Ectodermal cell (in vitro differentiated cells): ENCODE results near the gene MARCHF3.
A peak's percentile ranks its signal among the peaks of the same experiment; 100 is the strongest.
"Not testable (repeated sequence)": the region's sequence is repeated elsewhere in the genome, so short reads cannot be mapped to it uniquely, and the experiment has no call there.

ENCODE experiments used
- H3K27ac ChIP-seq: 2 replicates; pipeline ENCODE4 v1.7.0; 2013; ENCODE audit warnings: mild to moderate bottlenecking, low read depth, low read length; ENCODE audit not compliant: insufficient read depth, poor library complexity, severe bottlenecking
- H3K27me3 ChIP-seq: 2 replicates; pipeline ENCODE4 v1.7.0; 2013; ENCODE audit warnings: mild to moderate bottlenecking, low read length; ENCODE audit not compliant: insufficient read depth, control insufficient read depth, poor library complexity, severe bottlenecking
- H3K36me3 ChIP-seq: one replicate; pipeline ENCODE4 v1.7.0; 2013; ENCODE audit warnings: low read length; ENCODE audit not compliant: control insufficient read depth, insufficient read depth
- H3K4me1 ChIP-seq: one replicate; pipeline ENCODE4 v1.7.0; 2013; ENCODE audit warnings: low read length; ENCODE audit not compliant: control insufficient read depth, insufficient read depth
- H3K4me3 ChIP-seq: 2 replicates; pipeline ENCODE4 v1.7.0; 2013; ENCODE audit warnings: low read depth, low read length, control low read depth; ENCODE audit not compliant: insufficient read depth
- H3K9me3 ChIP-seq: 2 replicates; pipeline ENCODE4 v1.7.0; 2013; ENCODE audit warnings: mild to moderate bottlenecking, low read length, moderate library complexity; ENCODE audit not compliant: control insufficient read depth
- WGBS, 2 experiments: methylation state at CpG; one replicate each; pipeline ENCODE4 v1.1.7; 2013; ENCODE audit warnings: missing lambda C conversion rate in 2 of 2; 5-methylcytosine and 5-hydroxymethylcytosine counted together

The MARCHF3 gene

DNA sequence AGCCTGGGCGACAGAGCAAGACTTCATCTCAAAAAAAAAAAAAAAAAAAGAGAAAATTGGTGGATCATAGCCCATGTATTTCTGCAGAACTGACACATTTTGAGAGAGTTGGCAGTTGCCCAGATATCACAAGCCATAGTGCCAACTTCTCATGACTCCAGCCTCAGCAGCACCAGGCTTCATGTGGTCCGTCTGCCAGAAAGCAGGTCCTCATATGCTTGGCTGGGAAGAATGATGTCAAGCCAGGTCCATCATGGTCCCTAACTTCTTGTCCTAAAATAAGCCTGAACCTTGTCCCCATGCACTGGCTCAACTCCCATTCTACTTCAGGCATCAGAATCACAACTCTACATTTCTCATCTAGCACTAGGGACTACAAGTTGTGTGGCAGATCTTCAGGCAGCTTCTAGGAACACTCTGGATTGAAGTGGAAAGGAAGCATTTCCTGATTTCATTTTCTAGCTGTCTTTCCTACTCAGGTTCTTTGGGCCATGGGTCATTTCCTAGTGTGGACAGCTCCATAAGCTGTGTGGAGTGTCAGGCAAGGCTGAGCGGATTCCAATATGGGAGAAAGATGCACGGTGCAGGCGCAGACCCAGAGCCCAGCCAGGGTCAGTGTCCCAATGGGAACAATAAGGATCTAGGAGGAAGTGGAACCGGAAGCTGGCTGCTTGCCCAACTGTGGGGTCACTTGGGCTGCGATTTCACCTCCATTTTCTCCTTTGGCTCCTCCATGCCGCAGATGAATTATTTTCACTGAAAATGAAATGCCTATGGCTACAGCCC lies 163.3 kb downstream of the MARCHF3 start:
- Histone ChIP-seq H3K9me3 (no peaks in the 10 kb centered on the region), H3K27ac (no peak overlapping the region), H3K4me1 (no peaks in the 10 kb centered on the region), H3K36me3 (no peaks in the 10 kb centered on the region), H3K27me3 (no peaks in the 10 kb centered on the region), H3K4me3 (no peak overlapping the region)
- WGBS, 2 experiments = 95% methylated on average over 7 of the region's 8 CpGs

DNA sequence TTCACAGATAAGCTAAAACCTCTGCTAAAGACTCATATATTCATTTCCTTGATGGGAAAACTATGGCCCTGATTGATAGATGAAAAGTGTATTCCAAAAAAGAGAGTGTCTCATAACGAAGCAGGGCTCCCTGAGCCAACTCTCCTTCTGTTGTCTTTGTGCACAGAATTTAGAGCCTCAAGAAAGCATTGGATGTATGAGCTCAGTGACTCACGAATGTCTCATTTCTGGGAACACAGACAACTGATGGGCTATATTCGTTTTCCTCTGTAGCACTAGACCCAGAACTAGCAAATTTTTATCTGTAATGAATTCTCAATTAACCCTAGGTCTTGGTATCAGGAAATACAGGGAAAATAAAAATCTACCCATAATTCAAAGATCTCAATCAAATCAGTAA lies 165.1 kb downstream of the MARCHF3 start:
- WGBS, 2 experiments = 93% methylated on average over 3 of the region's 3 CpGs

DNA sequence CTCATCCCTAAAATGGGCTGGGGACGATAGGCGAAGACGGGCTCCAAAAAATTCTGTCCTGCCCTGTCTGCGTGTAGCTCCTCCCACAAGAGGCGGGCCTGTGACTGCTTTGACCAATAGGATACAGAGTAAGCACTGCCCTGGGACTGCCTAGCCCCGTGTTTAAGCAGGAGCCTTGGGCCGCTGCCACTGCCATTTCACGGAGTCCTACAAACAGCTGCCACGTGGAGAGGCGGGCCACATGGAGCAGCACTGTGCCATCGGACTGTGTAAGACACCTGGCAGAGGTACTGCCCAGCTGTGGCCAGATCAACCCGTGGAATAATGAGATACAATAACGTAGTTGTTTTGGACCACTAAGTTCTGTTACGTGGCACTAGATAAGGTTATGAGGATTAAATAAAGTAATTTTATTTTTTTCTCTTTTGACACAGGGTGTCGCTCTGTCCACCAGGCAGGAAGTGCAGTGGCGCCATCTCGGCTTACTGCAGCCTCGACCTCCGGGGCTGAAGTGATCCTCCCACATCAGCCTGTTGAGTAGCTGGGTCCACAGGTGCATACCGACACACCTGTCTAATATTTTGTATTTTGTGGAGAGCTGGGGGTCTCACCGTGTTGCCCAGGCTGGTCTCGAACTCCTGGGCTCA lies 166.2 kb downstream of the MARCHF3 start:
- Histone ChIP-seq H3K27ac (no peak overlapping the region), H3K9me3 (no peaks in the 10 kb centered on the region), H3K36me3 (no peaks in the 10 kb centered on the region), H3K4me1 (no peaks in the 10 kb centered on the region), H3K4me3 (no peak overlapping the region), H3K27me3 (no peaks in the 10 kb centered on the region)
- 94 to 97% methylated on average over 22 of the region's 22 CpGs for WGBS, 2 experiments

More for the DNA sequence above, 165.1 kb downstream of the MARCHF3 start:
- Histone ChIP-seq H3K27me3 (no peaks in the 10 kb centered on the region), H3K4me1 (no peaks in the 10 kb centered on the region), H3K9me3 (no peaks in the 10 kb centered on the region), H3K27ac (no peak overlapping the region), H3K36me3 (no peaks in the 10 kb centered on the region), H3K4me3 (no peak overlapping the region)

DNA sequence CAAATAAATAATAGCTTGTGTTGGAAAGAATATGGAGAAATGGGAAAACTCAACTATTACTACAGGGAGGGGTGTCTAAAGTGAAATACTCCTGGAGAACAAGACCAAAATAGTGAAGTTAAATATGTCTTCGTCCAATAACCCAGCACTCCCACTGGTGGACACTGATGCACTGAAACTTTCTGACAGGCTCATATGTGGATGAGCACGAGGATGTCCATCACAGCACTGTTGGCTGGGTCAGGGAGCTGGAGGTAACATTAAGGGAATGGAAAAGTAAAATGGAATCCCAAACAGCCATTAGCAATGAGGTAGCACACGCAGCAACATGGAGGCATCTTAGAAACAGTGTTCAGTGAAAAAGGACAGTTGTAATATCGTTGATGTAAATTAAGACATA lies 167.0 kb downstream of the MARCHF3 start:
- H3K27me3 ChIP-seq = no peaks in the 10 kb centered on the region
- H3K36me3 ChIP-seq = no peaks in the 10 kb centered on the region
- no peak overlapping the region for H3K27ac ChIP-seq
- H3K9me3 ChIP-seq = no peaks in the 10 kb centered on the region
- H3K4me1 ChIP-seq = no peaks in the 10 kb centered on the region
- 96 to 99% methylated on average over 3 of the region's 4 CpGs for WGBS, 2 experiments
- H3K4me3 ChIP-seq = no peak overlapping the region

DNA sequence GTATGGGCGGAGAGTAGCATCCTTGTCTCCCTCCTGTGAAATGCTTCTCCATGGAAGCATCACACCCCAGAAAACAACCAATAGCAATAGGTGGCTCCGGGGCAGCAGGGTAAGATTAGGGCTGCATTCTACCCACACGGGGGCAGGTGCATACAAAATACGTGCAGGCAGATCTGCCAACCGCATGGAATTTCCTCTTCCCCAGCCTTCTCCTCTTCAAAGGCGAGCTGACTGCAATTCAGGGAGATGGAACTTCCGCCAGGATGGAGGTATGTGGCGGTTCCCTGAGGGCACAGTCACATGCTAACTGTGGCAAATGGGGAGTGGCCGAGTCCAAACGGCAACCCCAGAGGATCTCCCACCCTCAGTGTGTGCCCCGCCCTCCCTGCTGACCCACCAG lies 171.9 kb downstream of the MARCHF3 start:
- H3K9me3 ChIP-seq = no peaks in the 10 kb centered on the region
- WGBS, 2 experiments = 79 to 83% methylated on average over 11 of the region's 11 CpGs

DNA sequence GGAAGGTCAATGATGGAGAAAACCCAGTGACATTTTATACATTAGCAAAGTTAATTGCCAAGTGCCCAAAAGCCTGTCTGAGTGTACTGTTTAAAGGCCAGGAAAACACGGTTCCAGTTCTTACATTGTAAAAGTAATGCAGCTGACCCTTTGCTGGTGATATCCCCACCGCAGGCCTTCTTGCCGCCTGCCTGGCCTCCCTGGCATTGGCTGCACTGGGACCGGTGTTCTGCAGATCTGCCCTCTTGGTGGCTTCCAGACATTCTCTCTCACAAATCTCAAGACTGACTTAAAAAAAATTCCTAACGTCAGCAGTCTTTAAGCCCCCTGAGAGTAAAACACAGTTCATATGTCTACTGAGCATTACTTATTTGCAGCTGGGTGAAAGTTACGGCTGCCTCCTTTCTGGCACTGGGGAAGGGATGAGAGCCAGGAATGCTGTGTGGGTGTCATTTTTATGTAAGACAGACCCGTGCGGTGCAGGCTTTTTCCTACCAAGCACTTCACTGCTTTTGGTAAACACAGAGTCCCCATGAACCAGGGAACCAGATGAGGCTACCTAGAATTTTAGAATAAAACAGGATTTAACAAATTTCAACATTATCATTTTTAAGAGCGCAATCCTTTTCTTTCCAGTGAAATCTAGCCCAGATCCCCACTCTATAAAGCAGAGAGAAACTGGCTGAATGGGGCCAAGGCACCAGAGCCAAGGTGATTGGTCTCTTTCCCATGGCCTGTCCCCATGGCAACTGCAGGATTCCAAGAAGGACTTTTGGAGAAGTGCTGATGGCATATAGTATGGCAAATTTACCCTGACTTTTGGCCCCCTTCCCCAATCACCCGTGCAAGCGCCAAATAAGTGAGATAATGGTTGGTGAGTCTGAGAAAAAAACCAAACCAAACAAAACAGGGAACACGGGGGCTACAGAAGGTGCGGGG lies 172.6 kb downstream of the MARCHF3 start:
- Histone ChIP-seq H3K4me1 (peaks cover 5% of the 10 kb centered on the region), H3K9me3 (no peaks in the 10 kb centered on the region), H3K27me3 (no peaks in the 10 kb centered on the region), H3K36me3 (no peaks in the 10 kb centered on the region), H3K4me3 (no peak overlapping the region), H3K27ac (peak overlapping the region; percentile 26)
- 88 to 90% methylated on average over 13 of the region's 13 CpGs for WGBS, 2 experiments

More for the DNA sequence above, 171.9 kb downstream of the MARCHF3 start:
- Histone ChIP-seq H3K36me3 (no peaks in the 10 kb centered on the region), H3K27me3 (no peaks in the 10 kb centered on the region), H3K4me1 (peaks cover 5% of the 10 kb centered on the region), H3K27ac (no peak overlapping the region), H3K4me3 (no peak overlapping the region)

DNA sequence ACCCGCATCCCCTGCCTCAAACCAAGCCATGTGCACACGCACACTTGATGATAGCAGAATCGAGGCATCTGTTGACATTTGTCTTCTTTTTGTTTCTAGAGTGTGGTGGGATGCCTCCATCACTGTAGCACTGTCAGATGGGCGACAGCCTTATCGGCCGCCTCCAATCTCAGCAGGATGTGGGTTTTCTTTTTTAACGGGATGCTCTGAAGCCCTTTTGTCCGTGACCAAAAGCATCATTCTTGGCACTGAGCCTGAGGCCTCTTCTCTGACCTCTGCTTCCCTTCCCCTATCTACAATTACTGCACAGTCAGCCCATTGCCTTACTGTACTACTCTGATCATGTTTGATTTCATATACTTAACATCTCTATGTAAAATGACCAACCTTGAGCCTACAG lies 175.1 kb downstream of the MARCHF3 start:
- 90 to 92% methylated on average over 8 of the region's 8 CpGs for WGBS, 2 experiments
- Histone ChIP-seq H3K4me1 (peaks cover 5% of the 10 kb centered on the region), H3K27ac (no peak overlapping the region), H3K9me3 (no peaks in the 10 kb centered on the region), H3K36me3 (no peaks in the 10 kb centered on the region), H3K4me3 (no peak overlapping the region), H3K27me3 (no peaks in the 10 kb centered on the region)

DNA sequence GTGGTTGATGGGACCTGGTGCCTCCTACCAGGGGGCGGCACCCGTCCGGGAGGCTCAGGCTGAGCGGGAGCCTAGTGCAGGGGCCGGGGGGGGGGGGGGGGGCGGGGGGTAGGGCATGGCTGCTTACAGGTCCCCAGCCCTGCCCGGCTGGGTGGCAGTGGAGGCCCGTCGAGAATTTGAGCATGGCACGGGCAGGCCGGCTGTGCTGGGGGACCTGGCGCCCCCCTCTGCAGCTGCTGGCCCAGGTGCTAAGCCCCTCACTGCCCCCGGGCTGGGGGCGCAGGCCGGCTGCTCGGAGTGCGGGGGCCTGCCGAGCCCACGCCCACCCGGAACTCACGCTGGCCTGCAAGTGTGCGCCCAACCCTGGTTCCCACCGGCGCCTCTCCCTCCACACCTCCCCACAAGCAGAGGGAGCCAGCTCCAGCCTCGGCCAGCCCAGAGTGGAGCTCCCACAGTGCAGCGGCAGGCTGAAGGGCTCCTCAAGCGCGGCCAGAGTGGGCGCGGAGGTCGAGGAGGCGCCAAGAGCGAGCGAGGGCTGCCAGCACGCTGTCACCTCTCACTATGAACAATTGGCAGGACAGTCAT lies 175.7 kb downstream of the MARCHF3 start:
- peaks cover 5% of the 10 kb centered on the region for H3K4me1 ChIP-seq
- no peak overlapping the region for H3K27ac ChIP-seq
- no peaks in the 10 kb centered on the region for H3K36me3 ChIP-seq
- 95 to 97% methylated on average over 32 to 34 of the region's 35 CpGs for WGBS, 2 experiments
- H3K4me3 ChIP-seq = no peak overlapping the region
- H3K9me3 ChIP-seq = no peaks in the 10 kb centered on the region
- H3K27me3 ChIP-seq = no peaks in the 10 kb centered on the region

DNA sequence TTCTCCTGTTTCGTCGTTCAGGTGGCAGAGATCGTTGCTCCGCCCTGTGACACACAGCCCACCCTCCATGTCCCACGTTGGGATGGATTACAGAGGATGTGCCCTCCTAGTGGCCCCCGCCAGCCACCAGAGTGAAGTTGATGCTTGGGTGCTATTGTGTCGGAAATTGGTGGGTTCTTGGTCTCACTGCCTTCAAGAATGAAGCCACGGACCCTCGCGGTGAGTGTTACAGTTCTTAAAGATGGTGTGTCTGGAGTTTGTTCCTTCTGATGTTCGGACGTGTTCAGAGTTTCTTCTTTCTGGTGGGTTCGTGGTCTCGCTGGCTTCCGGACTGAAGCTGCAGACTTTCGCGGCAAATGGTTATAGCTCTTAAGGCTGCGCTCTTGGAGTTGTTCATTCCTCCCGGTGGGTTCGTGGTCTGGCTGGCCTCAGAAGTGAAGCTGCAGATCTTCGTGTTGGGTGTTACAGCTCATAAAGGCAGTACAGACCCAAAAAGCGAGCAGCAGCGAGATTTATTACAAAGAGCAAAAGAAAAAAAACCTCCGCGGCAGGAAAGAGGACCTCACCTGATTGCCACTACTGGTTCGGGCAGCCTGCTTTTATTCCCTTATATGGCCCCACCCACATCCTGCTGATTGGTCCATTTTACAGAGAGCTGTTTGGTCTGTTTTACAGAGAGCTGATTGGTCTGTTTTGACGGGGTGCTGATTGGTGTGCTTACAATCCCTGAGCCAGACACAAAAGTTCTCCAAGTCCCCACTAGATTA lies 176.6 kb downstream of the MARCHF3 start:
- H3K27me3 ChIP-seq, H3K4me1 ChIP-seq, H3K27ac ChIP-seq, H3K4me3 ChIP-seq, H3K9me3 ChIP-seq, H3K36me3 ChIP-seq: not testable (repeated sequence)
- 95 to 96% methylated on average over 27 of the region's 27 CpGs for WGBS, 2 experiments
